Transverse colon (tissue), 4 donors: Measurements from ENCODE around the gene ORC5. TPM values are rescaled to one million over a fixed set of nuclear protein-coding genes. Genes with fewer than 3 reads are reported as not detected.
"Not testable (repeated sequence)": the region's sequence is repeated elsewhere in the genome, so short reads cannot be mapped to it uniquely, and the experiment has no call there.

Experiments
- DNase-seq: peaks from one replicate; pipeline ENCODE4 v3.0.0-alpha.2; 2019
- H3K27ac ChIP-seq, 4 donors: fragments of 200-600 bp; sonication (generic); 2 replicates each; pipeline ENCODE4 v1.5.1; 2016 to 2018; ENCODE audit warnings: inconsistent platforms in 4 of 4
- H3K27me3 ChIP-seq: fragments of 200-600 bp; sonication (generic); 2 replicates; pipeline ENCODE4 v1.5.1; 2017; ENCODE audit warnings: inconsistent platforms
- H3K36me3 ChIP-seq, 4 donors: fragments of 200-600 bp; sonication (generic); 2 replicates each; pipeline ENCODE4 v1.5.1; 2017 to 2019; ENCODE audit warnings: inconsistent platforms in 4 of 4
- H3K4me1 ChIP-seq, 4 donors: fragments of 200-600 bp; sonication (generic); 2 replicates each; pipeline ENCODE4 v1.5.1; 2017 to 2020; ENCODE audit warnings: inconsistent platforms in 4 of 4
- H3K4me3 ChIP-seq, 4 donors: fragments of 200-600 bp; sonication (generic); 1 replicate in 1 of 4; 2 replicates in 3 of 4; pipeline versions ENCODE4 v1.5.1 to v1.6.1; 2017 to 2019; ENCODE audit warnings: inconsistent platforms in 4 of 4
- H3K9me3 ChIP-seq, 2 donors: fragments of 200-600 bp; sonication (generic); 2 replicates each; pipeline ENCODE4 v1.5.1; 2017 to 2019; ENCODE audit warnings: inconsistent platforms in 2 of 2
- EP300 ChIP-seq: sonication (generic); formaldehyde crosslinking; IDR thresholded peaks from one replicate; pipeline ENCODE4 v1.6.1; 2017; ENCODE audit warnings: antibody characterized with exemption, low read depth
- POLR2A ChIP-seq: fragments of 450-650 bp; IDR thresholded peaks from one replicate; pipeline ENCODE4 v1.6.1; 2016; ENCODE audit warnings: antibody characterized with exemption, mild to moderate bottlenecking, moderate library complexity
- POLR2AphosphoS5 ChIP-seq, 3 donors: sonication (generic); formaldehyde crosslinking; IDR thresholded peaks; one replicate each; pipeline ENCODE4 v1.6.1; 2016; ENCODE audit warnings: antibody characterized with exemption in 3 of 3
- WGBS, 2 donors: methylation state at CpG; one replicate each; pipeline ENCODE4 v1.1.5; 2018; ENCODE audit warnings: low coverage in 1 of 2; 5-methylcytosine and 5-hydroxymethylcytosine counted together
- in situ Hi-C, 4 donors: fragments of 200-750 bp; cut with MboI; loops; one replicate each; pipeline versions ENCODE4 v1.15.0 to v1.15.1; 2017; ENCODE audit warnings: low sequenced_read_pairs in 3 of 4, low pct_ligation_motif_present in 1 of 4, low pct_unique_long_range_greater_than_20kb in 1 of 4
- intact Hi-C: fragments of 100-400 bp; cut with DNase I; formaldehyde crosslinking; loops from one replicate; pipeline ENCODE4 v1.15.1; 2023; ENCODE audit warnings: low total_unique reads
- total RNA-seq, 4 donors: library from RNA; depleted of rRNA; stranded (reverse); fragments of >200 nt; gene quantifications; one replicate each; pipeline ENCODE4 v1.1.0, GENCODE V29; 2016
- TF ChIP-seq, protein P1 (sequence below), 5 experiments: fragments of 200-600 bp in 3 of 5; fragments of 450-650 bp in 2 of 5; sonication (generic) in 3 of 5; IDR thresholded peaks; 1 replicate in 2 of 5; 2 replicates in 3 of 5; pipeline ENCODE4 v1.5.1; 2016 to 2017; ENCODE audit warnings: antibody characterized with exemption in 5 of 5, inconsistent platforms in 3 of 5, mild to moderate bottlenecking in 2 of 5, moderate library complexity in 1 of 5

ORC5 gene
- total RNA-seq, 4 donors from 2014 or later: 9.0 to 18.7 (median 11.3) TPM

GRCh38 chr7:104240401-104240800 lies 32.6 kb upstream of the ORC5 start:
- in situ Hi-C loops (loop anchor here in 2 of 4 donors (25.0 kb wide), 1 partner anchor 597 kb away; no protein-coding TSS in a partner anchor), intact Hi-C loops (no loop called here)
- Histone ChIP-seq H3K4me1 (no peaks in the 10 kb centered on the region), H3K9me3 (no peaks in the 10 kb centered on the region), H3K27me3 (peaks cover 9% of the 10 kb centered on the region), H3K4me3 (no peak overlapping the region), H3K27ac (no peak overlapping the region), H3K36me3 (no peaks in the 10 kb centered on the region)
- 33 to 51% methylated on average over 1 to 5 of the region's 5 CpGs for WGBS, 2 donors
- TF ChIP-seq POLR2A (no peak), POLR2AphosphoS5 (IDR thresholded peaks at IDR 0.05) (no peak), EP300 (no peak)
- TF ChIP-seq, protein P1, sequence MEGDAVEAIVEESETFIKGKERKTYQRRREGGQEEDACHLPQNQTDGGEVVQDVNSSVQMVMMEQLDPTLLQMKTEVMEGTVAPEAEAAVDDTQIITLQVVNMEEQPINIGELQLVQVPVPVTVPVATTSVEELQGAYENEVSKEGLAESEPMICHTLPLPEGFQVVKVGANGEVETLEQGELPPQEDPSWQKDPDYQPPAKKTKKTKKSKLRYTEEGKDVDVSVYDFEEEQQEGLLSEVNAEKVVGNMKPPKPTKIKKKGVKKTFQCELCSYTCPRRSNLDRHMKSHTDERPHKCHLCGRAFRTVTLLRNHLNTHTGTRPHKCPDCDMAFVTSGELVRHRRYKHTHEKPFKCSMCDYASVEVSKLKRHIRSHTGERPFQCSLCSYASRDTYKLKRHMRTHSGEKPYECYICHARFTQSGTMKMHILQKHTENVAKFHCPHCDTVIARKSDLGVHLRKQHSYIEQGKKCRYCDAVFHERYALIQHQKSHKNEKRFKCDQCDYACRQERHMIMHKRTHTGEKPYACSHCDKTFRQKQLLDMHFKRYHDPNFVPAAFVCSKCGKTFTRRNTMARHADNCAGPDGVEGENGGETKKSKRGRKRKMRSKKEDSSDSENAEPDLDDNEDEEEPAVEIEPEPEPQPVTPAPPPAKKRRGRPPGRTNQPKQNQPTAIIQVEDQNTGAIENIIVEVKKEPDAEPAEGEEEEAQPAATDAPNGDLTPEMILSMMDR (IDR thresholded peaks at IDR 0.05): no peak
- DNase-seq: no peak

- H3K27me3 ChIP-seq, H3K9me3 ChIP-seq, DNase-seq, H3K27ac ChIP-seq, H3K36me3 ChIP-seq, intact Hi-C loops, H3K4me1 ChIP-seq, H3K4me3 ChIP-seq: not testable (repeated sequence)
- in situ Hi-C loops: loop anchor here in 2 of 4 donors (25.0 kb wide), 1 partner anchor 602 kb away; no protein-coding TSS in a partner anchor
- 73 to 86% methylated on average over 1 to 2 of the region's 2 CpGs for WGBS, 2 donors
These were observed 27.2 kb upstream of the ORC5 start for GRCh38 chr7:104234990-104235389.

GRCh38 chr7:104231054-104232046 lies 23.5 kb upstream of the ORC5 start:
- Histone ChIP-seq H3K27ac (no peak overlapping the region), H3K9me3 (no peaks in the 10 kb centered on the region), H3K36me3 (no peaks in the 10 kb centered on the region), H3K27me3 (peaks cover 6% of the 10 kb centered on the region), H3K4me1 (no peaks in the 10 kb centered on the region), H3K4me3 (no peak overlapping the region)
- WGBS, 2 donors: 31 to 35% methylated on average over 5 to 29 of the region's 29 CpGs
- in situ Hi-C loops (loop anchor here in 2 of 4 donors (25.0 kb wide), 1 partner anchor 606 kb away; no protein-coding TSS in a partner anchor), intact Hi-C loops (no loop called here)
- TF ChIP-seq, protein P1 (IDR thresholded peaks at IDR 0.05): peak; percentile 61 to 78 (median 73)
- TF ChIP-seq POLR2AphosphoS5 (IDR thresholded peaks at IDR 0.05) (no peak), EP300 (no peak), POLR2A (no peak)
- peak; percentile 30 for DNase-seq

DNA sequence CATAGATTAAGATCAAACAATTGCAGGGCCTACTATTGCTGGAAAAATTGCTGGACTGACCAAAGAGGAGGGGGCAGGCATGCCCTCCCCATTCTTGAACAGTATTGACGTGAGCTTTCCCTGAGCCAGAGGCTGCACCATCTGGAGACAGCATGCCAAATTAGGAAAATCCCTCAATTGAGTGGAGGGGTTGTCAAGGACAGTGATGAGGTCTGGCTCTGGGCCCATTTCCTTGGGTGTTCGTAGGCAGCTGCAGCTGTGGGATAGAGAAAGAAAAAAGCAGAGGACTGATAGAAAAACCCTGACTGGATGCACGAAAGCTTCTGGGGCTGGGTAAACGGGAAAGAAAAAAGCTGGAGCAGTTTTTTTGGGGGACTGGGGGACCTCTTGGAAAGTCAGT lies 22.8 kb upstream of the ORC5 start:
- Histone ChIP-seq H3K27me3 (peaks cover 6% of the 10 kb centered on the region), H3K27ac (no peak overlapping the region), H3K9me3 (no peaks in the 10 kb centered on the region), H3K36me3 (no peaks in the 10 kb centered on the region), H3K4me3 (no peak overlapping the region), H3K4me1 (no peaks in the 10 kb centered on the region)
- TF ChIP-seq POLR2AphosphoS5 (IDR thresholded peaks at IDR 0.05): no peak
- no peak for TF ChIP-seq POLR2A
- TF ChIP-seq, protein P1 (IDR thresholded peaks at IDR 0.05): no peak
- TF ChIP-seq EP300: no peak
- DNase-seq: no peak
- intact Hi-C loops: no loop called here
- in situ Hi-C loops: loop anchor here in 2 of 4 donors (25.0 kb wide), 1 partner anchor 607 kb away; no protein-coding TSS in a partner anchor
- 36 to 37% methylated on average over 4 of the region's 4 CpGs for WGBS, 2 donors
